Pancreas (tissue), 10 donors: ENCODE results near the gene CLEC4M. TPM values are rescaled to one million over a fixed set of nuclear protein-coding genes. Genes with fewer than 3 reads are reported as not detected.
"Not testable (repeated sequence)": the region's sequence is repeated elsewhere in the genome, so short reads cannot be mapped to it uniquely, and the experiment has no call there.

Source experiments
- ATAC-seq, 4 donors: fragments of 200-7000 bp; cut with Tn5 transposase; one replicate each; pipeline versions ENCODE4 v1.8.0 to v1.9.1; 2020; ENCODE audit warnings: mild to moderate bottlenecking in 4 of 4, moderate library complexity in 4 of 4
- DNase-seq, 6 donors: peaks; one replicate each; pipeline ENCODE4 v3.0.0-alpha.2; 2020
- FAIRE-seq: peaks from 2 replicates; lab custom pipeline; 2012; peaks lifted over from hg19 to GRCh38; lab: Jason Lieb, UNC
- H3K27ac ChIP-seq, 4 donors: fragments of 200-600 bp; sonication (generic); 1 replicate in 3 of 4; 2 replicates in 1 of 4; pipeline versions ENCODE4 v1.5.0 to v1.8.0; 2020
- H3K27me3 ChIP-seq, 4 donors: fragments of 200-600 bp; one replicate each; pipeline ENCODE4 v1.8.0; 2021
- H3K36me3 ChIP-seq, 3 donors: fragments of 200-600 bp; sonication (generic) in 1 of 3; one replicate each; pipeline versions ENCODE4 v1.5.0 to v1.8.0; 2020 to 2021
- H3K4me1 ChIP-seq, 3 donors: fragments of 200-600 bp; one replicate each; pipeline ENCODE4 v1.8.0; 2021
- H3K4me3 ChIP-seq, 4 donors: fragments of 200-600 bp; sonication (generic) in 2 of 4; one replicate each; pipeline versions ENCODE4 v1.5.0 to v1.8.0; 2020 to 2021
- H3K9me3 ChIP-seq, 4 donors: fragments of 200-600 bp; one replicate each; pipeline ENCODE4 v1.8.0; 2021
- CTCF ChIP-seq, 4 donors: fragments of 200-600 bp; sonication (generic) in 3 of 4; IDR thresholded peaks; one replicate each; pipeline versions ENCODE4 v1.5.0 to v1.8.0; 2021; ENCODE audit warnings: antibody characterized with exemption in 4 of 4
- WGBS, 2 donors: extraction: QIAGEN DNeasy Blood & Tissue Kit; methylation state at CpG; one replicate each; pipeline ENCODE4 v1.1.7; 2013; 5-methylcytosine and 5-hydroxymethylcytosine counted together
- intact Hi-C, 3 donors: fragments of 100-400 bp; cut with DNase I; formaldehyde crosslinking; loops; one replicate each; pipeline versions ENCODE4 v1.11.1 to v1.14.2; 2022
- polyA plus RNA-seq, 2 donors: library from polyadenylated mRNA; stranded (reverse); fragments of 200-250 nt; gene quantifications; one replicate each; pipeline ENCODE4 v1.2.3, GENCODE V29; 2013
- total RNA-seq, 6 donors: library from RNA; stranded (reverse); fragmentation: NEBNext Ultra II Directional in 4 of 6; extraction: Animal tissue kit (Norgen Biotek cat#: 25700) in 4 of 6; gene quantifications; one replicate each; pipeline versions ENCODE4 v1.2.1 to v1.2.4, GENCODE V29; 2021 to 2023
- donor health status: healthy with polysubstance abuse.
- donor health status: DM: no; HTN: no; CAD: no; lungs with moderate emphysema.
- donor health status: DM: no; HTN: no; CAD: no.
- donor health status: control.
- donor health status: control.
- donor health status: Bipolar disorder and iron deficiency.
- donor health status: DM: yes; HTN: yes; CAD: no.
- donor health status: DM: no; HTN: no; CAD: no.
- donor health status: DM: no; HTN: no; CAD: no.
- donor health status: DM: yes; HTN: yes; CAD: no.

The CLEC4M gene
- total and polyA plus RNA-seq, 8 donors, result not detected

DNA sequence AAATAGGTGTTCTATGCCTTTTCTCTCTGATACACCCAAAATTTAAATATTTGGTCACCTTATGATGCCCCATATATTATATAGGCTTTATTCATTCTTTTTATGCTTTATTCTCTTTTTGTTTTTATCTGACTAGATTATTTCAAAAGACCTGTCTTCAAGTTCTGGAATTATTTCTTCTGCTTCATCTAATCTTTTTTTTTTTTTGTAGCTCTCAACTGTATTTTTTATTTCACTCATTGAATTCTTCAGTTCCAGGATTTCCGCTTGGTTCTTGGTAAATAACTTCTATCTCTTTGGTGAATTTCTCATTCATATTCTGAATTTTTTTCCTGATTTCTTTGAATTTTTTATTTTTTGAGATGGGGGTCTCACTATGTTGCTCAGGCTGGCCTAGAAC is 3.9 kb upstream of the CLEC4M start:
- no peak for FAIRE-seq
- intact Hi-C loops, result no loop called here
- DNase-seq, result no peak
- no peaks in the 10 kb centered on the region for H3K4me1 ChIP-seq
- no peak for TF ChIP-seq CTCF (IDR thresholded peaks at IDR 0.05)
- H3K27ac ChIP-seq, result no peak overlapping the region
- no peaks in the 10 kb centered on the region for H3K27me3 ChIP-seq
- no peaks in the 10 kb centered on the region for H3K36me3 ChIP-seq
- ATAC-seq, result no peak
- H3K4me3 ChIP-seq, result no peak overlapping the region
- no peaks in the 10 kb centered on the region for H3K9me3 ChIP-seq
- 83 to 88% methylated on average over 1 of the region's 1 CpG for WGBS, 2 donors

GRCh38 chr19:7763696-7764095 is 653 bp downstream of the CLEC4M start:
- no peak for ATAC-seq

GRCh38 chr19:7764157-7764556 is 1.1 kb downstream of the CLEC4M start:
- FAIRE-seq, DNase-seq, intact Hi-C loops, H3K4me1 ChIP-seq, H3K36me3 ChIP-seq, H3K4me3 ChIP-seq, H3K27ac ChIP-seq, H3K9me3 ChIP-seq, H3K27me3 ChIP-seq, ATAC-seq: not testable (repeated sequence)
- 46 to 65% methylated on average over 3 of the region's 3 CpGs for whole genome bisulfite sequencing, 2 donors

More at GRCh38 chr19:7763696-7764095, 653 bp downstream of the CLEC4M start:
- Histone ChIP-seq H3K4me3 (no peak overlapping the region), H3K4me1 (no peaks in the 10 kb centered on the region), H3K27me3 (no peaks in the 10 kb centered on the region), H3K36me3 (no peaks in the 10 kb centered on the region), H3K9me3 (no peaks in the 10 kb centered on the region), H3K27ac (no peak overlapping the region)
- FAIRE-seq, result no peak
- DNase-seq, result no peak
- intact Hi-C loops, result no loop called here
- 34 to 64% methylated on average over 1 of the region's 1 CpG for WGBS, 2 donors
- no peak for TF ChIP-seq CTCF (IDR thresholded peaks at IDR 0.05)

DNA sequence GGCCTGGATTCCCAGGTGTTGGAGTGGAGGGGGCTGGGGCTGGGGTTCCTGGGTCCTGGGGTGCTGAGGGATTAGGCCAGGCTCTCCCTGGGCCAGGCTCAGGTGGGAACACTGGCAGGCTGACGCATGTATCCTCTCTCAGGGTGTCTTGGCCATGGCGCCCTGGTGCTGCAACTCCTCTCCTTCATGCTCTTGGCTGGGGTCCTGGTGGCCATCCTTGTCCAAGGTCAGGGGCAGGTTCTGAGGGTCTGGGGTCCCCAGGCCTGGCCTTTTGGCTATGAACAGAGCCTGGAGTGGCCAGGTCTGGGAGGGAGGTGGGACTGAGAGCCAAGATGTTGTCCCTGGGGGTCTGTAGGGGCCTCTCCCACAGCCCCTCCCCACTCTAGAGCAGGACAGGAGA is 2.0 kb downstream of the CLEC4M start:
- DNase-seq, H3K36me3 ChIP-seq, H3K4me1 ChIP-seq, FAIRE-seq, H3K9me3 ChIP-seq, intact Hi-C loops, H3K27me3 ChIP-seq, H3K27ac ChIP-seq, H3K4me3 ChIP-seq, ATAC-seq: not testable (repeated sequence)
- 75 to 89% methylated on average over 2 of the region's 2 CpGs for WGBS, 2 donors

DNA sequence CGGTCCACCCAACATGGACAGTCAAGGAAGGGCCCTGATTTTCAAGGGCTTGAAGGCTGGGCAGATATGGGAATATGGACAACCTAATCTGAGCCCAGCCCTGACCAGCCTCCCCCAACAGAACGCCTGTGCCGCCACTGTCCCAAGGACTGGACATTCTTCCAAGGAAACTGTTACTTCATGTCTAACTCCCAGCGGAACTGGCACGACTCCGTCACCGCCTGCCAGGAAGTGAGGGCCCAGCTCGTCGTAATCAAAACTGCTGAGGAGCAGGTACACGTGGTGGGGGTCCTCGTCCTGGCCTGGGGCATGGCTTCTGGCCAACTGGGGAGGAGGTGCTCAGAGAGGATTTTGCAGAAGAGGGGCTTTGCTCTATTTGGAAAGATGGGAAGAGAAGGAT is 3.5 kb downstream of the CLEC4M start:
- no peak for DNase-seq
- no peak for FAIRE-seq
- intact Hi-C loops, result no loop called here
- H3K4me3 ChIP-seq, result no peak overlapping the region
- no peaks in the 10 kb centered on the region for H3K4me1 ChIP-seq
- H3K9me3 ChIP-seq, result no peaks in the 10 kb centered on the region
- no peak for TF ChIP-seq CTCF (IDR thresholded peaks at IDR 0.05)
- no peak for ATAC-seq
- H3K27ac ChIP-seq, result no peak overlapping the region
- H3K36me3 ChIP-seq, result no peaks in the 10 kb centered on the region
- no peaks in the 10 kb centered on the region for H3K27me3 ChIP-seq
- 66 to 71% methylated on average over 11 of the region's 11 CpGs for whole genome bisulfite sequencing, 2 donors

DNA sequence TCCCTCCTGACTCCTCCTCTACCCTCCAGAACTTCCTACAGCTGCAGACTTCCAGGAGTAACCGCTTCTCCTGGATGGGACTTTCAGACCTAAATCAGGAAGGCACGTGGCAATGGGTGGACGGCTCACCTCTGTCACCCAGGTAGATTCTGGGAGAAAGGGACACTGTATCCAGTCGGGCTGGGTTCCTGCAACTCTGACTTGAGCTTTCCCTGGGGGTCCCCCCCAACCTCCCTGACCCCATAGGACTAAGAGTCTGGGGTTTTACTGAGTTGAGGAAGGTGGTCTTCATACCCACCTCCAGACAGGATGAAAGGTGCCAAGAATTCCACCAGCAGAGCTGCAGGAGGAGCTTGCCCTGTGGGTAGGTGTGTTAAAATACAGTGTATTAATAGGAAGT is 4.4 kb downstream of the CLEC4M start:
- no peaks in the 10 kb centered on the region for H3K4me1 ChIP-seq
- FAIRE-seq (no peak), ATAC-seq (no peak), DNase-seq (no peak)
- H3K27me3 ChIP-seq, result no peaks in the 10 kb centered on the region
- no peak overlapping the region for H3K4me3 ChIP-seq
- intact Hi-C loops, result no loop called here
- no peaks in the 10 kb centered on the region for H3K9me3 ChIP-seq
- TF ChIP-seq CTCF (IDR thresholded peaks at IDR 0.05), result no peak
- no peaks in the 10 kb centered on the region for H3K36me3 ChIP-seq
- H3K27ac ChIP-seq, result no peak overlapping the region
- WGBS, 2 donors, result 74 to 85% methylated on average over 4 of the region's 4 CpGs
